Activated T-cell treated with anti-CD3 and anti-CD28 coated beads, Interleukin-2, amount 50 U/mL, for 48 hours (primary cell): ENCODE results near the gene TNS3.

ENCODE experiments used
- DNase-seq, 2 experiments: peaks; one replicate each; pipeline ENCODE4 v3.0.0-alpha.2; 2020

TNS3 gene

GRCh38 chr7:47335557-47336471 is 246.1 kb downstream of the TNS3 start:
- DNase-seq, result no peak

GRCh38 chr7:47335071-47335470 is 246.8 kb downstream of the TNS3 start:
- DNase-seq, result no peak

- DNase-seq, result no peak
Measured at GRCh38 chr7:47333959-47334358, 248.0 kb downstream of the TNS3 start.

GRCh38 chr7:47333554-47333887 is 248.4 kb downstream of the TNS3 start:
- no peak for DNase-seq

GRCh38 chr7:47332681-47333553 is 249.0 kb downstream of the TNS3 start:
- no peak for DNase-seq

- no peak for DNase-seq
Measured at GRCh38 chr7:47332213-47332612, 249.7 kb downstream of the TNS3 start.

GRCh38 chr7:47331179-47331565 is 250.7 kb downstream of the TNS3 start:
- DNase-seq, result no peak

- DNase-seq, result no peak
Measured at GRCh38 chr7:47330561-47331178, 251.2 kb downstream of the TNS3 start.

- no peak for DNase-seq
Measured at GRCh38 chr7:47330026-47330425, 251.9 kb downstream of the TNS3 start.

- no peak for DNase-seq
Measured at GRCh38 chr7:47329320-47329926, 252.5 kb downstream of the TNS3 start.

- no peak for DNase-seq
Measured at GRCh38 chr7:47328392-47329319, 253.3 kb downstream of the TNS3 start.

GRCh38 chr7:47327698-47328391 is 254.1 kb downstream of the TNS3 start:
- no peak for DNase-seq

GRCh38 chr7:47327346-47327697 is 254.6 kb downstream of the TNS3 start:
- no peak for DNase-seq

GRCh38 chr7:47326808-47327207 is 255.1 kb downstream of the TNS3 start:
- no peak for DNase-seq

- peak in 1 of 2 experiments; percentile 24 for DNase-seq
Measured at GRCh38 chr7:47326220-47326619, 255.7 kb downstream of the TNS3 start.

GRCh38 chr7:47325337-47325736 is 256.6 kb downstream of the TNS3 start:
- DNase-seq, result no peak

- no peak for DNase-seq
Measured at GRCh38 chr7:47323904-47324303, 258.0 kb downstream of the TNS3 start.

GRCh38 chr7:47322731-47323130 is 259.2 kb downstream of the TNS3 start:
- no peak for DNase-seq

GRCh38 chr7:47320296-47320695 is 261.6 kb downstream of the TNS3 start:
- no peak for DNase-seq

- no peak for DNase-seq
Measured at GRCh38 chr7:47318395-47319182, 263.3 kb downstream of the TNS3 start.

GRCh38 chr7:47317487-47317886 is 264.4 kb downstream of the TNS3 start:
- DNase-seq, result no peak
